GM19043 (cell line): Measurements from ENCODE around the gene TMEM138.
A peak's percentile ranks its signal among the peaks of the same experiment; 100 is the strongest.

Source experiments
- ATAC-seq: cut with Tn5 transposase; IDR thresholded peaks from one replicate; pipeline ENCODE4 v1.9.1; 2021; ENCODE audit warnings: low read depth; ENCODE audit not compliant: unreplicated experiment

The TMEM138 gene

GRCh38 chr11:61361741-61362541 lies at the start of gene TMEM138, which contains the start of gene CYB561A3:
TSS of gene TMEM138 (plus strand) at chr11:61362374. CDS start at chr11:61364391, 2,017 bp downstream.
TSS of gene CYB561A3 (minus strand) at chr11:61361882. CDS start at chr11:61356713, 5,169 bp downstream.
- ATAC-seq: peak; percentile 89

DNA sequence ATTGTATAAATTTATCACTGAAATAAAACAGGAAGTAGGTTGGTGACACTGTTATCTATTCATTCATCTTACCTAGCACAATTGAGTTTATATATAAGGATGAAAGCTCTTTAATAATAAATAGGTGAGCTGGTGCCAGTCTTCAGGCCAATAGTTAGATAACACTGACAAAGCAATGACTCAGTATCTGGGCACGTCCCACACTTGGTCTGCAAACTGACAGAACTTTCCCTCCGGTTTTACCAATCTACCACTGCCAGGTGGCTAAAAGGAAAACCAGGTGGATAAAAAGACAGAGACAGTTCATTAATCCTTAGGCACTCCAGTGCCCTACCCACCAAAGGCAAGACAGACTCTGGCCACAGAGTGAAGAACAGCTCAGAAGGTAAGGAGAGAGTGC lies 46.9 kb upstream of the TMEM138 start:
- no peak for ATAC-seq

- no peak for ATAC-seq
Measured at GRCh38 chr11:61325649-61326414, 36.3 kb upstream of the TMEM138 start.

- ATAC-seq: no peak
Measured at GRCh38 chr11:61327669-61328071, 34.5 kb upstream of the TMEM138 start.

DNA sequence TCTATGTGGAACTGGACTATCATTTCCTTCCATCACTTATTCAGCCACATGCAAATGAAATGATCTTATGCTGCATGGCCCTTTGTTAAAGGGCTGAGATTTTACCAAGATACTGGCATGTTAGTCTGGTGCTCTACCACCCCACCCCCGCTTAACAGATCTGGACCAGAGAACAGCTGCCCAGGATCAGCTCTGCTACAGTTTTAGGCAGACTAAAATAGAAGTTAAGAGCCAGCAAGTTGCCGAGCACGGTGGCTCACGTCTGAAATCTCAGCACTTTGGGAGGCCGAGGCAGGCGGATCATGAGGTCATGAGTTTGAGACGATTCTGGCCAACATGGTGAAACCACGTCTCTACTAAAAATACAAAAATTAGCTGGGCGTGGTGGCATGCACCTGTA lies 33.8 kb upstream of the TMEM138 start:
- no peak for ATAC-seq

DNA sequence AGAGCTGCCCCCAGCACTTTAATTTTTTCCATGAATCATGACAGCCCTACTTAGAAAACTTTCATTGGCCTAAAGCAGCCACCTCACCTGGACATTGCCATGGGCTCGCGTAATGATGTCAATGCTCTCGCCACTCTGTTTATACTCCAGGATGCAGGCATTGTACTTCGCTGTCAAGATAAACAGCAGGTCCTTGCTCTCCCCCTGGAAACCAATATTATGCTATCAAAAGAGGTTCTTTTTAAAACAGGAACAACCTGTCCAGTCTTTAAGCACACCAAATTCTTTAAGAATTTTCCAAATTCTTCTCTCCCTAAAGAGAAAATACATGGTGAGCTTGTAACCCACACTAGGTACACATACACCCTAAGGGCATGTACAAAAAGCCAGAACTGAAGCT lies 32.3 kb upstream of the TMEM138 start:
- no peak for ATAC-seq

DNA sequence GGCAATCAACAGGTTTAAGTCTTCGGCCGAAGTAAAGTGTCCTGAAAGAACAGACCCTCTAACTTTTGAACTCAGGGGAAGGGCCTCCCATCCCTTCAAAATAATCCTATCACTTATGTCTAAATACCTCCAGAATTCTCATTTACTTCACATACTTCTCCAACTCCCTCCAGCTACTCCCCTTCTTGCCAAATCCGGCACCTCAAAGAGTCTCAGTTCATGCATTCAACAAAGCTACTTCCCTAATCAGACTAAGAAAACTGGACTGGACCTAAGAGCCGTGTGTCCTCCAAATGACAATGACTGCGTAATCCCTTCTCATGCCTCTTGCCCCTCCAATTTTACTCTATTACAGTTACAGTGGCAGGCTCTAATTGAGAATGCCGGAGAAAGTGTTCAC lies 30.5 kb upstream of the TMEM138 start:
- ATAC-seq: no peak

GRCh38 chr11:61332281-61332796 lies 29.8 kb upstream of the TMEM138 start:
- no peak for ATAC-seq

GRCh38 chr11:61332797-61333549 lies 29.2 kb upstream of the TMEM138 start, which contains the start of the genes DDB1 and TKFC:
TSS of gene DDB1 (minus strand) at chr11:61333105. CDS start at chr11:61332968, 137 bp downstream.
TSS of gene TKFC (plus strand) at chr11:61333228. CDS start at chr11:61334729, 1,501 bp downstream.
- peak; percentile 83 for ATAC-seq

DNA sequence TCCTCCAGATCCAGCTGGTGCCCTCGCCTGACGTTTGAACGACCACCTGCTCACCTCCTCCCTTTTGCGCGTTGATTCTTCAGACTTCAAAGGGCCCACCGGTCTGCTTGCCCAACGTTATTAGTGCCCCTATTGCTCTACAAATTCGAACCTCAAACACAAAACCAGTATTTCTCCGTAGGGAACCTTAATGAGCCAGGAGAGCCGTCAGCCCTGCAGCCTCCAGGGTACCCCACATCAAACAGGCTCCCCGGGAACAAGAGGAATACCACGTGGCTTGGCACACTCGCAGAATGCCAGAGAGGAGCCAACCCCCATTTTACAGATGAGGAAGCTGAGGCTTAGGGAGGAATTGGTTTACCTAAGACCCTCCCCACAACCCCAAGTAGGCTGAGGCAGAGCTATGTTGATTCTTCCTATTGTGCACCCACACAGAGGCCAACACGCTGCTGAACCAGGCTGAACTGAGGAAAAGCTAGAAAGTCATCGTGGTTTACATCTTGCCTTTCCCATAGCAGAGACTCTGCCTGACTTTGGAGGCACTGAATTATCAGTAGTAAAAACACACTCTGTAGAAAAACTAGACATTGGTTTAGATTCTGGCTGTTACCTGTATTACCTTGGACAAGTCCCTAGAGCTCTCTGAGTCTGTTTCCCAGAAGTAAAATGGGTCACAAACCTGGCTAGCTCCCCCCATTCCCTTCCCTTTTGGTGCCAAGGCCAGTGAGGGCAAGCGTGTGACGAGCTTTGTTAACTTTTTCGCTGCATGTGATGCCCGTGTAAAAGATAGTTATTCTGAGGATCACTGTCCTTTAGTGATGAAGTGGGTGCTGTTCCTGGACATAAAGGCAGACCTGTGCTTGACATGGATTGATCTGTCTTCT lies 28.4 kb upstream of the TMEM138 start:
- ATAC-seq: no peak

GRCh38 chr11:61334434-61335354 lies 27.5 kb upstream of the TMEM138 start:
- ATAC-seq: no peak

- ATAC-seq: no peak
Measured at GRCh38 chr11:61335355-61335710, 26.8 kb upstream of the TMEM138 start.

- ATAC-seq: peak; percentile 52
Measured at GRCh38 chr11:61336171-61336935, 25.8 kb upstream of the TMEM138 start.

- ATAC-seq: no peak
Measured at GRCh38 chr11:61337706-61338470, 24.3 kb upstream of the TMEM138 start.

- ATAC-seq: no peak
Measured at GRCh38 chr11:61338783-61339489, 23.2 kb upstream of the TMEM138 start.

DNA sequence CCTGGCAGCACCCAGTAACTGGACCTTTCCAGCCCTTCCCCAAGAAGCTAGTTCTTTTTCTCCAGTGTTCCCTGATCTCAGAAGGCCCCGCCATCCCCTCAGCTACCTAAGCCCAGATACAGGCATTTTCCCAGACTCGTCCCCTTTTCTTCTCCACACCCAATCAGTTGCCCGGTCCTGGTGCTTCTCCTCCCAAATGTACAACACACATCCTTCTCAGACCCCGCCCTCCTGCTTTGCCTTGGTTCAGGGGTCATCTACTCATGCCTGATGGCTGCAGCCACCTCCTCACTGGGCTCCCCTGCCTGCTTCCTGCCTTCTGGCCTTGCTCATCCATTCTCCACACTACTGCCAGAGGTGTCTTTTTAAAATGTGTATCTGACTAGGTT lies 22.7 kb upstream of the TMEM138 start:
- no peak for ATAC-seq

- ATAC-seq: no peak
Measured at GRCh38 chr11:61340979-61341378, 21.2 kb upstream of the TMEM138 start.
